ENCODE results near the gene PTPRZ1. TPM values are rescaled to one million over a fixed set of nuclear protein-coding genes. Genes with fewer than 3 reads are reported as not detected.

The PTPRZ1 gene
- total RNA-seq, 8 experiments from 2014 or later: 1.2 to 89.5 (median 20.8) TPM

GRCh38 chr7:122040147-122040546 is 167.2 kb downstream of the PTPRZ1 start:
- H3K4me1 ChIP-seq (replicated peaks in 1 of 2): no peaks in the 10 kb centered on the region
- no peak overlapping the region for H3K27ac ChIP-seq
- no peak overlapping the region for H3K4me3 ChIP-seq
- no peak for ATAC-seq (replicated peaks in 6 of 8)
- in situ Hi-C loops (cut with MboI; ENCODE audit: low pct_unique_long_range_greater_than_20kb in 2 of 9, low sequenced_read_pairs in 9 of 9, unreplicated experiment in 9 of 9): no loop called here
- WGBS, 10 experiments: 69 to 100% (median 89%) methylated on average over 1 to 3 of the region's 3 CpGs

DNA sequence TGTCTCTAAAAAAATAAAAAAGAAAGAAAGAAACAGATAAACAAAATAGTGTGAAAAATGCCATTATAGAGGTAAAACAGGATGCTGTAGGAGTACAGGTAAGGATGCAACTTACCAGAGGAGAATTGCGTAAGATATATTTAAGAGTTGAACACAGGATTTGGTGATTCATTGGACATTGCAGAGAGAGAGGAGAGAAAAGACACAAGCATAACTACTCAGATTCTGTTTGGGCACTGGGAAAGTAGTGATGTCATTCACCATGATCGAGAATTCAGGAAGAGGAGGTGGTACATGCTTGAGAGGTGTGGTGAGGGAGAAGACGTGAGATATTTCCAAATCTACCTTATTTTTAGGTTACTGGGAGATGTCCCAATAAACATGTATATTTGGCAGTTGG is 173.4 kb downstream of the PTPRZ1 start:
- in situ Hi-C loops (cut with MboI; ENCODE audit: low pct_unique_long_range_greater_than_20kb in 2 of 9, low sequenced_read_pairs in 9 of 9, unreplicated experiment in 9 of 9): no loop called here
- Histone ChIP-seq H3K4me1 (replicated peaks in 1 of 2) (no peaks in the 10 kb centered on the region), H3K27ac (no peak overlapping the region), H3K4me3 (no peak overlapping the region)
- ATAC-seq (replicated peaks in 6 of 8): no peak
- WGBS, 10 experiments: 30 to 100% (median 98%) methylated on average over 1 to 3 of the region's 3 CpGs; no CpG with 5 or more reads in 2 of the 10 experiments

- ATAC-seq (replicated peaks in 6 of 8): no peak
- in situ Hi-C loops (cut with MboI; ENCODE audit: low pct_unique_long_range_greater_than_20kb in 2 of 9, low sequenced_read_pairs in 9 of 9, unreplicated experiment in 9 of 9): no loop called here
- Histone ChIP-seq H3K4me3 (no peak overlapping the region), H3K27ac (no peak overlapping the region), H3K4me1 (replicated peaks in 1 of 2) (peaks cover 1 to 6% of the 10 kb centered on the region in 2 donors)
- 11 to 100% (median 88%) methylated on average over 1 of the region's 1 CpG; no CpG with 5 or more reads in 2 of the 10 experiments for WGBS, 10 experiments
Observed at GRCh38 chr7:122054393-122054792, 181.4 kb downstream of the PTPRZ1 start.

DNA sequence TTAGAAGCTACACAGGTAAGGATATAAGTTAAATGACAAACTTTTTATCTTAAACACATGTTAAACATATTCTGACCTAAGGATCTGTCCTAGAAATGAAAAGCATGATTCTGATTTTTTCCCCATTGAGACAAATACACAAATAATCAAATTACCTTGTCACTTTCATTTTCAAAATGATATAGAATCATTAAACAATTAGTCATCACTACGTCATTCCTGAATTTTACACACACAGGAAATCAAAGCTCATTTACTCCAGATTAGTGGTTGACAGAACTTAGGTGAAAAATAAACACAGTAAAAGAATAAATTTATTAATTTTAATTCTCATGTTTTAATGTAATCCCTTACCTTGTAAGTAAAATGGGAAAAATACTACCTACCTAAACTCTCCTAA is 182.1 kb downstream of the PTPRZ1 start:
- WGBS, 10 experiments: 33 to 100% (median 96%) methylated on average over 1 of the region's 1 CpG; no CpG with 5 or more reads in 2 of the 10 experiments
- no peak for ATAC-seq (replicated peaks in 6 of 8)
- no peak overlapping the region for H3K27ac ChIP-seq
- no peak overlapping the region for H3K4me3 ChIP-seq
- H3K4me1 ChIP-seq (replicated peaks in 1 of 2): peaks cover 4 to 6% of the 10 kb centered on the region in 2 donors
- in situ Hi-C loops (cut with MboI; ENCODE audit: low pct_unique_long_range_greater_than_20kb in 2 of 9, low sequenced_read_pairs in 9 of 9, unreplicated experiment in 9 of 9): no loop called here

- in situ Hi-C loops (cut with MboI; ENCODE audit: low pct_unique_long_range_greater_than_20kb in 2 of 9, low sequenced_read_pairs in 9 of 9, unreplicated experiment in 9 of 9): no loop called here
- H3K4me3 ChIP-seq: no peak overlapping the region
- no peak for ATAC-seq (replicated peaks in 6 of 8)
- WGBS, 10 experiments: 0 to 100% (median 89%) methylated on average over 1 to 2 of the region's 2 CpGs
- no peak overlapping the region for H3K27ac ChIP-seq
- H3K4me1 ChIP-seq (replicated peaks in 1 of 2): peaks cover 4% of the 10 kb centered on the region in 2 donors
Observed at GRCh38 chr7:122056977-122057376, 184.0 kb downstream of the PTPRZ1 start.

GRCh38 chr7:122059542-122059941 is 186.6 kb downstream of the PTPRZ1 start:
- in situ Hi-C loops (cut with MboI; ENCODE audit: low pct_unique_long_range_greater_than_20kb in 2 of 9, low sequenced_read_pairs in 9 of 9, unreplicated experiment in 9 of 9): no loop called here
- peaks cover 0 to 4% of the 10 kb centered on the region in 2 donors for H3K4me1 ChIP-seq (replicated peaks in 1 of 2)
- no peak overlapping the region for H3K4me3 ChIP-seq
- WGBS, 10 experiments: 0 to 80% (median 33%) methylated on average over 1 to 4 of the region's 4 CpGs
- ATAC-seq (replicated peaks in 6 of 8): peak in 1 of 8 experiments; percentile 77
- no peak overlapping the region for H3K27ac ChIP-seq

DNA sequence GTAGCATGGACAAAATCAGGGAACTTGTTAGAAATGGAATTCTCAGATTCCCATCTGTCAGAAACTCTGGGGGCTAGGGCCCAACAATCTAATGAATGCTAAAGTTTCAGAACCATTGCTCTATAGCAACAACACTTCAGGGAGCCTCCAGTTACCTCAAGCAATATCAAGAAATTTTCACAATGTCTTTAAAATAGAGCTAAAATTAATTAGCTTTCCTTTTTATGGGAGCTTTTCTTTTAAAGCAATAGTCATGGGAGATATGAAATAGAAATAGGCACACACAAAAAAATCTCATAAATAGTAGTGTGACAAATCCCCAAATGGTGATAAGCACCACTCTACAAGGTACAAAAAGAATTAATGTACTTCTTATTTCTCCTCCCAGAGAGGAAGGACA is 190.2 kb downstream of the PTPRZ1 start:
- H3K4me3 ChIP-seq: no peak overlapping the region
- ATAC-seq (replicated peaks in 6 of 8): no peak
- H3K27ac ChIP-seq: no peak overlapping the region
- in situ Hi-C loops (cut with MboI; ENCODE audit: low pct_unique_long_range_greater_than_20kb in 2 of 9, low sequenced_read_pairs in 9 of 9, unreplicated experiment in 9 of 9): no loop called here
- H3K4me1 ChIP-seq (replicated peaks in 1 of 2): peaks cover 0 to 4% of the 10 kb centered on the region in 2 donors

GRCh38 chr7:122064971-122065370 is 192.0 kb downstream of the PTPRZ1 start:
- Histone ChIP-seq H3K4me3 (no peak overlapping the region), H3K4me1 (replicated peaks in 1 of 2) (no peaks in the 10 kb centered on the region), H3K27ac (no peak overlapping the region)
- ATAC-seq (replicated peaks in 6 of 8): no peak
- in situ Hi-C loops (cut with MboI; ENCODE audit: low pct_unique_long_range_greater_than_20kb in 2 of 9, low sequenced_read_pairs in 9 of 9, unreplicated experiment in 9 of 9): no loop called here
- 19 to 100% (median 70%) methylated on average over 1 to 4 of the region's 4 CpGs for WGBS, 10 experiments

- WGBS, 10 experiments: 0 to 100% methylated on average over 1 of the region's 1 CpG; no CpG with 5 or more reads in 8 of the 10 experiments
- in situ Hi-C loops (cut with MboI; ENCODE audit: low pct_unique_long_range_greater_than_20kb in 2 of 9, low sequenced_read_pairs in 9 of 9, unreplicated experiment in 9 of 9): no loop called here
- H3K27ac ChIP-seq: no peak overlapping the region
- no peak for ATAC-seq (replicated peaks in 6 of 8)
- H3K4me3 ChIP-seq: no peak overlapping the region
- H3K4me1 ChIP-seq (replicated peaks in 1 of 2): no peaks in the 10 kb centered on the region
Observed at GRCh38 chr7:122067077-122067476, 194.1 kb downstream of the PTPRZ1 start.

GRCh38 chr7:122068046-122068445 is 195.1 kb downstream of the PTPRZ1 start:
- no peak overlapping the region for H3K4me3 ChIP-seq
- no peak for ATAC-seq (replicated peaks in 6 of 8)
- no peak overlapping the region for H3K27ac ChIP-seq
- 0 to 100% (median 33%) methylated on average over 1 of the region's 1 CpG; no CpG with 5 or more reads in 4 of the 10 experiments for WGBS, 10 experiments
- no peaks in the 10 kb centered on the region for H3K4me1 ChIP-seq (replicated peaks in 1 of 2)
- in situ Hi-C loops (cut with MboI; ENCODE audit: low pct_unique_long_range_greater_than_20kb in 2 of 9, low sequenced_read_pairs in 9 of 9, unreplicated experiment in 9 of 9): no loop called here

GRCh38 chr7:122068999-122069398 is 196.0 kb downstream of the PTPRZ1 start:
- Histone ChIP-seq H3K4me3 (no peak overlapping the region), H3K4me1 (replicated peaks in 1 of 2) (no peaks in the 10 kb centered on the region), H3K27ac (no peak overlapping the region)
- ATAC-seq (replicated peaks in 6 of 8): no peak
- in situ Hi-C loops (cut with MboI; ENCODE audit: low pct_unique_long_range_greater_than_20kb in 2 of 9, low sequenced_read_pairs in 9 of 9, unreplicated experiment in 9 of 9): no loop called here
- 0 to 100% (median 78%) methylated on average over 1 to 3 of the region's 3 CpGs; no CpG with 5 or more reads in 1 of the 10 experiments for WGBS, 10 experiments

GRCh38 chr7:122070062-122070461 is 197.1 kb downstream of the PTPRZ1 start:
- no peak overlapping the region for H3K4me3 ChIP-seq
- ATAC-seq (replicated peaks in 6 of 8): no peak
- in situ Hi-C loops (cut with MboI; ENCODE audit: low pct_unique_long_range_greater_than_20kb in 2 of 9, low sequenced_read_pairs in 9 of 9, unreplicated experiment in 9 of 9): no loop called here
- WGBS, 10 experiments: 8 to 100% (median 80%) methylated on average over 1 of the region's 1 CpG; no CpG with 5 or more reads in 1 of the 10 experiments
- no peaks in the 10 kb centered on the region for H3K4me1 ChIP-seq (replicated peaks in 1 of 2)
- H3K27ac ChIP-seq: no peak overlapping the region

DNA sequence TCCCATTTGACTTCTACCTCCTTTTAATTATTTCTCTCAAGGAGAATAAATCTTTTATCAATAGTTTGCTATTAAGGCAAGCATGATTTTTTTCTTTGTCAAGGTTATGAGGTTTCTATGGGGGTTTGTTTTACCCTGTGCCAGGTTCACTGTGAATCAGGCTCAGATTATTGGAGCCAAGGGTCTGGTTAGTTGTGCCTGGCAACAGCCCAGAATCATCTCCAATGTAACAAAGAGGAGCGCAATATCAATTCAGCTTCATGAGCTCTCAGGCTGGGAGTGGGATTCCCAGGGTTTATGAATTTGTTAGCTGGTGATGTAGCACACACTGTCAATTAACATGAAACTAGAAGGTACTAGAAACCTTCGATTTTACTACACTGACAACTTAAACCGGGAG is 197.9 kb downstream of the PTPRZ1 start:
- ATAC-seq (replicated peaks in 6 of 8): peak in 1 of 8 experiments; percentile 73

GRCh38 chr7:122072272-122072671 is 199.3 kb downstream of the PTPRZ1 start:
- in situ Hi-C loops (cut with MboI; ENCODE audit: low pct_unique_long_range_greater_than_20kb in 2 of 9, low sequenced_read_pairs in 9 of 9, unreplicated experiment in 9 of 9): no loop called here
- H3K4me1 ChIP-seq (replicated peaks in 1 of 2): no peaks in the 10 kb centered on the region
- H3K4me3 ChIP-seq: no peak overlapping the region
- WGBS, 10 experiments: 46 to 100% (median 100%) methylated on average over 1 to 2 of the region's 2 CpGs; no CpG with 5 or more reads in 3 of the 10 experiments
- ATAC-seq (replicated peaks in 6 of 8): no peak
- H3K27ac ChIP-seq: no peak overlapping the region

More for the DNA sequence above, 197.9 kb downstream of the PTPRZ1 start:
- in situ Hi-C loops (cut with MboI; ENCODE audit: low pct_unique_long_range_greater_than_20kb in 2 of 9, low sequenced_read_pairs in 9 of 9, unreplicated experiment in 9 of 9): no loop called here
- no peak overlapping the region for H3K27ac ChIP-seq
- 52 to 100% (median 89%) methylated on average over 1 to 3 of the region's 3 CpGs; no CpG with 5 or more reads in 3 of the 10 experiments for WGBS, 10 experiments
- H3K4me1 ChIP-seq (replicated peaks in 1 of 2): no peaks in the 10 kb centered on the region
- no peak overlapping the region for H3K4me3 ChIP-seq
